ENCODE results near the gene APBA1. TPM values are rescaled to one million over a fixed set of nuclear protein-coding genes. Genes with fewer than 3 reads are reported as not detected.

APBA1 gene
- total RNA-seq, 4 donors from 2014 or later: 1.3 to 8.0 (median 1.7) TPM

GRCh38 chr9:69462394-69462793 lies 209.8 kb downstream of the APBA1 start:
- intact Hi-C loops (cut with DNase I): no loop called here
- no peak for DNase-seq
- Histone ChIP-seq H3K36me3 (peaks cover 0 to 4% (median 0%) of the 10 kb centered on the region in 3 donors), H3K27ac (no peak overlapping the region), H3K9me3 (no peaks in the 10 kb centered on the region), H3K4me1 (peaks cover 0 to 11% (median 0%) of the 10 kb centered on the region in 3 donors), H3K4me3 (no peak overlapping the region), H3K27me3 (no peaks in the 10 kb centered on the region)
- WGBS, 2 donors: 83 to 88% methylated on average over 4 of the region's 4 CpGs
- TF ChIP-seq, protein P1, sequence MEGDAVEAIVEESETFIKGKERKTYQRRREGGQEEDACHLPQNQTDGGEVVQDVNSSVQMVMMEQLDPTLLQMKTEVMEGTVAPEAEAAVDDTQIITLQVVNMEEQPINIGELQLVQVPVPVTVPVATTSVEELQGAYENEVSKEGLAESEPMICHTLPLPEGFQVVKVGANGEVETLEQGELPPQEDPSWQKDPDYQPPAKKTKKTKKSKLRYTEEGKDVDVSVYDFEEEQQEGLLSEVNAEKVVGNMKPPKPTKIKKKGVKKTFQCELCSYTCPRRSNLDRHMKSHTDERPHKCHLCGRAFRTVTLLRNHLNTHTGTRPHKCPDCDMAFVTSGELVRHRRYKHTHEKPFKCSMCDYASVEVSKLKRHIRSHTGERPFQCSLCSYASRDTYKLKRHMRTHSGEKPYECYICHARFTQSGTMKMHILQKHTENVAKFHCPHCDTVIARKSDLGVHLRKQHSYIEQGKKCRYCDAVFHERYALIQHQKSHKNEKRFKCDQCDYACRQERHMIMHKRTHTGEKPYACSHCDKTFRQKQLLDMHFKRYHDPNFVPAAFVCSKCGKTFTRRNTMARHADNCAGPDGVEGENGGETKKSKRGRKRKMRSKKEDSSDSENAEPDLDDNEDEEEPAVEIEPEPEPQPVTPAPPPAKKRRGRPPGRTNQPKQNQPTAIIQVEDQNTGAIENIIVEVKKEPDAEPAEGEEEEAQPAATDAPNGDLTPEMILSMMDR (IDR thresholded peaks at IDR 0.05): no peak
- no peak for TF ChIP-seq POLR2A (IDR thresholded peaks at IDR 0.05)

DNA sequence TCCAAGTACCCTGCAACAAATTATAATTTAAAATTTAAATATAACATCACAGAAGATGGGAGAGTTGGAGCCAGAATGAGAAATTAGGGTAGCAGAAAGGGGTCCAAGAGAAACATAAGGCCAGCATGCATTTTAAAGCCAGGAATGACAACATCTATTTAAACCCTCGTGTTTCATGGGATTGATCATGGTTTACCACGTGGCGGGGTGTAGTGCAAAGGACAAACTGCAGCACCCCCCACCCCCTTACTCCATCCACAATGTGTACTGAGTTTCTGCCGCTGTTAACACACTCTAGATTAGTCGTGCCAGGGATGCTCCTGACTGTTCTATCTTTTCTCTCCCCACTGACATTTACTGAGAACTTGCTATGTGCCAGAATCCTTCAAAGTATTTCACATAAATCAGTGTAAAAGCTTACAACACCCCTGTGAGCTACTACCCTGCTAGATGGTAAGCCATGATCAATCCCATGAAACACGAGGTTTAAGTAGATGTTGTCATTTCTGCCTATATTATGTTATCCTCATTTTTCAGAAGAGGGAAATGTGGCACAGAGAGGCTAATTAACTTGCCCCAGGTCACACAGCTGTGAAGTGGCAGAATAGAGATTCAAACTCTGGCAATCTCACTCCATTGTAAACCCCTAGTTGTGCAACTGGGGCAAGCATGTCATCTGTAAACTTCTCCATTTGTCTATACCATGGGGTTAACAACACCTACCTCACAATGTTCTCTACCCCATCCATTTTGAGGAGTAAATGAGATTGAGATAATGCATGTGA lies 210.9 kb downstream of the APBA1 start:
- intact Hi-C loops (cut with DNase I): no loop called here
- no peak overlapping the region for H3K27ac ChIP-seq
- no peak for TF ChIP-seq POLR2A (IDR thresholded peaks at IDR 0.05)
- TF ChIP-seq, protein P1 (IDR thresholded peaks at IDR 0.05): no peak
- H3K36me3 ChIP-seq: peaks cover 0 to 9% (median 0%) of the 10 kb centered on the region in 3 donors
- peaks cover 0 to 5% (median 0%) of the 10 kb centered on the region in 3 donors for H3K4me1 ChIP-seq
- WGBS, 2 donors: 68% methylated on average over 6 of the region's 6 CpGs
- H3K9me3 ChIP-seq: no peaks in the 10 kb centered on the region
- DNase-seq: no peak
- H3K4me3 ChIP-seq: no peak overlapping the region
- no peaks in the 10 kb centered on the region for H3K27me3 ChIP-seq

DNA sequence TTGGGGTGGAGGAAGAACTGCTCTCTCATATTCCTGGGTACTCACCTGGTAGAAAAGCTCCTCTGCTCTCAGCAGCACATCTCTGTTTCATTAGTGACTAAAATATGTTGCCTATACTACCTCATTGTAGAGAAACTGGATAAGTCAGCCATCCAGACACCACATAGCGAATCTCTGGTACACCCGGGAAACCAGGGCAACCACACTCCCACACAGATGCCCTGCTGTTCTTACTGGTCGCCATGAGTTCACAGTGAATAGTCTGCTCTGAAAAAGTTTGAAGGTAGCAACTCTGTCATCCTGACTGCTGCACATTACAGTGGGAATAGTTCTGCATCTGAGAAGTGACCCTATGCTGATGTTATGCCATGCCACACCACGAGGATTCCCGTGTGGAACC lies 212.2 kb downstream of the APBA1 start:
- WGBS, 2 donors: 92 to 100% methylated on average over 2 to 5 of the region's 5 CpGs
- Histone ChIP-seq H3K4me1 (no peaks in the 10 kb centered on the region), H3K36me3 (peaks cover 0 to 16% (median 0%) of the 10 kb centered on the region in 3 donors), H3K27me3 (no peaks in the 10 kb centered on the region), H3K9me3 (no peaks in the 10 kb centered on the region), H3K4me3 (no peak overlapping the region), H3K27ac (no peak overlapping the region)
- DNase-seq: no peak
- intact Hi-C loops (cut with DNase I): no loop called here
- TF ChIP-seq, protein P1 (IDR thresholded peaks at IDR 0.05): no peak
- TF ChIP-seq POLR2A (IDR thresholded peaks at IDR 0.05): no peak

GRCh38 chr9:69458176-69458575 lies 214.0 kb downstream of the APBA1 start:
- H3K9me3 ChIP-seq: no peaks in the 10 kb centered on the region
- no peak for DNase-seq
- TF ChIP-seq, protein P1 (IDR thresholded peaks at IDR 0.05): no peak
- TF ChIP-seq POLR2A (IDR thresholded peaks at IDR 0.05): no peak
- WGBS, 2 donors: 79 to 84% methylated on average over 3 of the region's 3 CpGs
- peaks cover 0 to 23% (median 0%) of the 10 kb centered on the region in 3 donors for H3K36me3 ChIP-seq
- H3K27ac ChIP-seq: no peak overlapping the region
- intact Hi-C loops (cut with DNase I): no loop called here
- no peaks in the 10 kb centered on the region for H3K27me3 ChIP-seq
- no peak overlapping the region for H3K4me3 ChIP-seq
- no peaks in the 10 kb centered on the region for H3K4me1 ChIP-seq

DNA sequence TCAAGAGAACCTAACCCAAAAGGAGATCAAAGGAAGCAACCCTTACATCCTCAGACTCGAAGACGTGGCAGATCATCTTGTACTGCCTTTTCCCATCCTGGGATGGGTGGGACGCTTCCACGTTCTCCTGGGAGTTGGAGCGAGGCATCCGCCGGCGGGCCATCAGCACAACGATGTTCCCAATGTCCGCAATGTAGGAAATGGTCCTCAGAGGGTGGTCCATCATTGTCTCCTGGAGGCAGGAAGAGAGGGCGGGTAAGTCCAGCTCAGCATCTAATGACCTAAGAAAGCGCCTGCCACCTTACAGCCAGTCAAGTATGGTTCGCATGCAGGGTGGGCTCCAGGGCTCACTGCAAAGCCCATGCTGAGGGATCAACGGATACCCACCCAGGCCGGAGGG lies 216.0 kb downstream of the APBA1 start:
- no peaks in the 10 kb centered on the region for H3K4me1 ChIP-seq
- H3K27me3 ChIP-seq: no peaks in the 10 kb centered on the region
- H3K4me3 ChIP-seq: no peak overlapping the region
- intact Hi-C loops (cut with DNase I): no loop called here
- TF ChIP-seq, protein P1 (IDR thresholded peaks at IDR 0.05): no peak
- TF ChIP-seq POLR2A (IDR thresholded peaks at IDR 0.05): no peak
- 82 to 88% methylated on average over 6 to 9 of the region's 15 CpGs for WGBS, 2 donors
- no peak overlapping the region for H3K27ac ChIP-seq
- no peaks in the 10 kb centered on the region for H3K9me3 ChIP-seq
- peaks cover 0 to 30% (median 0%) of the 10 kb centered on the region in 3 donors for H3K36me3 ChIP-seq
- DNase-seq: no peak
